Measurements from ENCODE around the gene FLT3LG.

DNA sequence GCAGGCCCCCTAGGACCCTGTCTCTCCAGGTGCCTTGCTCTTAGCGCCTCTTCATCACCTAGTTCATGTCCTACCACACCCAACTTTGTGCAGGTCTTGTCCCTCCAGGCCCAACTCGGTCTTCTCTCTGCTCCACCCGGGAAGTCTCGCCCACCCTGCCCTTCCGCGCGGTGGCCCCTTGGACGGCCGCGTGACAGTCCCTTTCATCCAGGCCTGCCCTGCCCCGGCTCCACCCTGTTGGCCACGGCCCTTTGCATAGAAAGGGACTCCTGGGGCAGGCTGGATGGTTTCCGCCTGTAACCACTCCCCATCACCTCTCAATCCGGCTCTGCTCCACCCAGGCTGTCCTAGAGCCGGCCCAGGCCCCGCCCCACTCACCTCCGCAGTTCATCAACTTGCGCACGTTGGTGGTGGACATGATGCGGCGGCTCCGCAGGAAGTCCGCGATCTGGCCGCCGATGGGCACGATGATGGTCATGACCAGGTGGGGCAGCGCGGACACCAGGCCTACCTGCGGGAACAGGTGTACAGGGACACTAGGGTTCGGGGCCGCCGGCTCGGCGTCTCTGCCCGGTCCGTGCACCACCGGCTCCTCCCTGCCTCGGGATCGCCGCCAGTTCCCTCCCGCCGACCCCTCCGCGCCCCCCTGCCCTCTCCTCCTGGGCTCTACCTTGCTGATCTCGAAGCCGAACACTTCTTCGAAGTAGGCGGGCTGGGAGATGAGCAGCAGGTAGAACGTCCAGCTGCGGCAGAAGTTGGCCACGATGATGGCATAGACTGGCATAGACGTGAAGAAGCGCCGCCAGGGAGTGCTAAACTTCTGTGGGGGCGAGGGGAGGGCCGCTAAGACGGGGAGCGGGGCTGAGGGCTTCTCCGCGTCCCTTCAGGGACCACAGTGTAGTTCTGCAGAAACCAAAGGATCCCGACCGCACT lies 41.6 kb upstream of the FLT3LG start:
- TF ChIP-seq, protein P1, sequence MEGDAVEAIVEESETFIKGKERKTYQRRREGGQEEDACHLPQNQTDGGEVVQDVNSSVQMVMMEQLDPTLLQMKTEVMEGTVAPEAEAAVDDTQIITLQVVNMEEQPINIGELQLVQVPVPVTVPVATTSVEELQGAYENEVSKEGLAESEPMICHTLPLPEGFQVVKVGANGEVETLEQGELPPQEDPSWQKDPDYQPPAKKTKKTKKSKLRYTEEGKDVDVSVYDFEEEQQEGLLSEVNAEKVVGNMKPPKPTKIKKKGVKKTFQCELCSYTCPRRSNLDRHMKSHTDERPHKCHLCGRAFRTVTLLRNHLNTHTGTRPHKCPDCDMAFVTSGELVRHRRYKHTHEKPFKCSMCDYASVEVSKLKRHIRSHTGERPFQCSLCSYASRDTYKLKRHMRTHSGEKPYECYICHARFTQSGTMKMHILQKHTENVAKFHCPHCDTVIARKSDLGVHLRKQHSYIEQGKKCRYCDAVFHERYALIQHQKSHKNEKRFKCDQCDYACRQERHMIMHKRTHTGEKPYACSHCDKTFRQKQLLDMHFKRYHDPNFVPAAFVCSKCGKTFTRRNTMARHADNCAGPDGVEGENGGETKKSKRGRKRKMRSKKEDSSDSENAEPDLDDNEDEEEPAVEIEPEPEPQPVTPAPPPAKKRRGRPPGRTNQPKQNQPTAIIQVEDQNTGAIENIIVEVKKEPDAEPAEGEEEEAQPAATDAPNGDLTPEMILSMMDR (IDR thresholded peaks at IDR 0.05) = no peak
- no peak for TF ChIP-seq POLR2A (IDR thresholded peaks at IDR 0.05)

Measured in uterus (tissue), 2 donors.